GM21360 (cell line): ENCODE data around the gene VWCE.

ENCODE experiments used
- ATAC-seq: cut with Tn5 transposase; IDR thresholded peaks from one replicate; pipeline ENCODE4 v1.9.1; 2021; ENCODE audit warnings: mild to moderate bottlenecking, moderate library complexity; ENCODE audit not compliant: unreplicated experiment

Gene VWCE

GRCh38 chr11:61294717-61295595, at the start of gene VWCE:
Gene VWCE (minus strand): TSS chr11:61295316. CDS start chr11:61295037, 279 bp downstream.
- peak; percentile 69 for ATAC-seq

- ATAC-seq, result no peak
These were observed 49.0 kb upstream of the VWCE start for GRCh38 chr11:61343792-61344745.

GRCh38 chr11:61342207-61342803, 47.2 kb upstream of the VWCE start:
- no peak for ATAC-seq

GRCh38 chr11:61341706-61342105, 46.6 kb upstream of the VWCE start:
- ATAC-seq, result no peak

GRCh38 chr11:61340979-61341378, 45.9 kb upstream of the VWCE start:
- ATAC-seq, result no peak

GRCh38 chr11:61339490-61339878, 44.4 kb upstream of the VWCE start:
- no peak for ATAC-seq

GRCh38 chr11:61338783-61339489, 43.8 kb upstream of the VWCE start:
- no peak for ATAC-seq

- ATAC-seq, result no peak
These were observed 42.8 kb upstream of the VWCE start for GRCh38 chr11:61337706-61338470.

GRCh38 chr11:61336171-61336935, 41.2 kb upstream of the VWCE start:
- peak; percentile 47 for ATAC-seq

- no peak for ATAC-seq
These were observed 40.2 kb upstream of the VWCE start for GRCh38 chr11:61335355-61335710.

GRCh38 chr11:61334434-61335354, 39.6 kb upstream of the VWCE start:
- no peak for ATAC-seq

GRCh38 chr11:61333550-61334433, 38.7 kb upstream of the VWCE start:
- ATAC-seq, result no peak

GRCh38 chr11:61332797-61333549, 37.9 kb upstream of the VWCE start, which contains the start of the genes DDB1 and TKFC:
Gene DDB1 (minus strand): TSS chr11:61333105. CDS start chr11:61332968, 137 bp downstream.
Gene TKFC (plus strand): TSS chr11:61333228. CDS start chr11:61334729, 1,501 bp downstream.
- peak; percentile 86 for ATAC-seq

GRCh38 chr11:61332281-61332796, 37.2 kb upstream of the VWCE start:
- ATAC-seq, result peak; percentile 8

GRCh38 chr11:61331651-61332050, 36.5 kb upstream of the VWCE start:
- no peak for ATAC-seq

GRCh38 chr11:61329871-61330270, 34.8 kb upstream of the VWCE start:
- no peak for ATAC-seq
